GM12878 (cell line): ENCODE measurements around the gene DNAJB8.

Experiments
- ATF3 ChIP-seq: IDR thresholded peaks from 2 replicates; pipeline ENCODE4 v1.6.1; 2011; ENCODE audit warnings: low read depth, mild to moderate bottlenecking, low read length, moderate library complexity, borderline replicate concordance; ENCODE audit errors: extremely low read depth
- CTCF ChIP-seq, 3 experiments: IDR thresholded peaks in 2 of 3; conservative IDR thresholded peaks in 1 of 3; 2 replicates each; pipeline ENCODE4 v1.5.1; 2011; ENCODE audit warnings: low read depth in 3 of 3, low read length in 3 of 3, mild to moderate bottlenecking in 3 of 3, control low read depth in 2 of 3, moderate library complexity in 2 of 3, inconsistent platforms in 1 of 3, mixed read lengths in 1 of 3; ENCODE audit not compliant: control insufficient read depth in 2 of 3, insufficient read depth in 1 of 3; ENCODE audit errors: extremely low read depth in 1 of 3
- EP300 ChIP-seq, 2 experiments: fragments of 150-350 bp in 1 of 2; IDR thresholded peaks; 2 replicates each; pipeline ENCODE4 v1.6.1; 2011 to 2012; ENCODE audit warnings: low read depth in 2 of 2, low read length in 2 of 2, borderline replicate concordance in 1 of 2, improper control_type of control experiment in 1 of 2, inconsistent platforms in 1 of 2; ENCODE audit not compliant: control insufficient read depth in 1 of 2
- HDAC6 ChIP-seq: fragments of 200-600 bp; sonication (generic); IDR thresholded peaks from one replicate; pipeline ENCODE4 v1.8.0; 2017; ENCODE audit warnings: antibody characterized with exemption; ENCODE audit not compliant: unreplicated experiment
- NBN ChIP-seq: fragments of 450-650 bp; IDR thresholded peaks from 2 replicates; pipeline ENCODE4 v1.6.1; 2016
- POLR2A ChIP-seq: IDR thresholded peaks from 2 replicates; pipeline ENCODE4 v1.6.1; 2011; ENCODE audit warnings: low read depth, mild to moderate bottlenecking, low read length
- REST ChIP-seq: IDR thresholded peaks from 2 replicates; pipeline ENCODE4 v1.6.1; 2012; ENCODE audit warnings: mild to moderate bottlenecking, low read depth, low read length
- SPI1 ChIP-seq: IDR thresholded peaks from 2 replicates; pipeline ENCODE4 v1.6.1; 2011; ENCODE audit warnings: low read depth, mild to moderate bottlenecking, low read length, moderate library complexity, borderline replicate concordance; ENCODE audit not compliant: insufficient read depth
- TAF1 ChIP-seq: IDR thresholded peaks from 2 replicates; pipeline ENCODE4 v1.6.1; 2011; ENCODE audit warnings: mild to moderate bottlenecking, low read depth, low read length, borderline replicate concordance
- USF1 ChIP-seq: IDR thresholded peaks from 2 replicates; pipeline ENCODE4 v1.6.1; 2011; ENCODE audit warnings: borderline replicate concordance, low read depth, mild to moderate bottlenecking, moderate library complexity, mixed read lengths, low read length; ENCODE audit not compliant: insufficient read depth; ENCODE audit errors: extremely low read length
- TF ChIP-seq, protein P1 (sequence below): fragments of 450-650 bp; IDR thresholded peaks from 2 replicates; pipeline ENCODE4 v1.6.1; 2017; ENCODE audit warnings: mild to moderate bottlenecking
- TF ChIP-seq, protein P2 (sequence below): fragments of 450-650 bp; IDR thresholded peaks from 2 replicates; pipeline ENCODE4 v1.6.1; 2017; ENCODE audit warnings: mild to moderate bottlenecking, moderate library complexity

- no peak for TF ChIP-seq EP300 (IDR thresholded peaks at IDR 0.05; ENCODE audit: borderline replicate concordance in 1 of 2, control insufficient read depth in 1 of 2, low read depth in 2 of 2, low read length in 2 of 2)
- no peak for TF ChIP-seq TAF1
- no peak for TF ChIP-seq ATF3
- TF ChIP-seq CTCF (IDR thresholded peaks at IDR 0.05 in 2 of 3, conservative IDR thresholded peaks at IDR 0.05 in 1 of 3; ENCODE audit: control insufficient read depth in 2 of 3, extremely low read depth in 1 of 3, insufficient read depth in 1 of 3, low read depth in 3 of 3, low read length in 3 of 3) = no peak
- no peak for TF ChIP-seq HDAC6
- TF ChIP-seq, protein P1, sequence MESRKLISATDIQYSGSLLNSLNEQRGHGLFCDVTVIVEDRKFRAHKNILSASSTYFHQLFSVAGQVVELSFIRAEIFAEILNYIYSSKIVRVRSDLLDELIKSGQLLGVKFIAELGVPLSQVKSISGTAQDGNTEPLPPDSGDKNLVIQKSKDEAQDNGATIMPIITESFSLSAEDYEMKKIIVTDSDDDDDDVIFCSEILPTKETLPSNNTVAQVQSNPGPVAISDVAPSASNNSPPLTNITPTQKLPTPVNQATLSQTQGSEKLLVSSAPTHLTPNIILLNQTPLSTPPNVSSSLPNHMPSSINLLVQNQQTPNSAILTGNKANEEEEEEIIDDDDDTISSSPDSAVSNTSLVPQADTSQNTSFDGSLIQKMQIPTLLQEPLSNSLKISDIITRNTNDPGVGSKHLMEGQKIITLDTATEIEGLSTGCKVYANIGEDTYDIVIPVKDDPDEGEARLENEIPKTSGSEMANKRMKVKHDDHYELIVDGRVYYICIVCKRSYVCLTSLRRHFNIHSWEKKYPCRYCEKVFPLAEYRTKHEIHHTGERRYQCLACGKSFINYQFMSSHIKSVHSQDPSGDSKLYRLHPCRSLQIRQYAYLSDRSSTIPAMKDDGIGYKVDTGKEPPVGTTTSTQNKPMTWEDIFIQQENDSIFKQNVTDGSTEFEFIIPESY = no peak
- TF ChIP-seq, protein P2, sequence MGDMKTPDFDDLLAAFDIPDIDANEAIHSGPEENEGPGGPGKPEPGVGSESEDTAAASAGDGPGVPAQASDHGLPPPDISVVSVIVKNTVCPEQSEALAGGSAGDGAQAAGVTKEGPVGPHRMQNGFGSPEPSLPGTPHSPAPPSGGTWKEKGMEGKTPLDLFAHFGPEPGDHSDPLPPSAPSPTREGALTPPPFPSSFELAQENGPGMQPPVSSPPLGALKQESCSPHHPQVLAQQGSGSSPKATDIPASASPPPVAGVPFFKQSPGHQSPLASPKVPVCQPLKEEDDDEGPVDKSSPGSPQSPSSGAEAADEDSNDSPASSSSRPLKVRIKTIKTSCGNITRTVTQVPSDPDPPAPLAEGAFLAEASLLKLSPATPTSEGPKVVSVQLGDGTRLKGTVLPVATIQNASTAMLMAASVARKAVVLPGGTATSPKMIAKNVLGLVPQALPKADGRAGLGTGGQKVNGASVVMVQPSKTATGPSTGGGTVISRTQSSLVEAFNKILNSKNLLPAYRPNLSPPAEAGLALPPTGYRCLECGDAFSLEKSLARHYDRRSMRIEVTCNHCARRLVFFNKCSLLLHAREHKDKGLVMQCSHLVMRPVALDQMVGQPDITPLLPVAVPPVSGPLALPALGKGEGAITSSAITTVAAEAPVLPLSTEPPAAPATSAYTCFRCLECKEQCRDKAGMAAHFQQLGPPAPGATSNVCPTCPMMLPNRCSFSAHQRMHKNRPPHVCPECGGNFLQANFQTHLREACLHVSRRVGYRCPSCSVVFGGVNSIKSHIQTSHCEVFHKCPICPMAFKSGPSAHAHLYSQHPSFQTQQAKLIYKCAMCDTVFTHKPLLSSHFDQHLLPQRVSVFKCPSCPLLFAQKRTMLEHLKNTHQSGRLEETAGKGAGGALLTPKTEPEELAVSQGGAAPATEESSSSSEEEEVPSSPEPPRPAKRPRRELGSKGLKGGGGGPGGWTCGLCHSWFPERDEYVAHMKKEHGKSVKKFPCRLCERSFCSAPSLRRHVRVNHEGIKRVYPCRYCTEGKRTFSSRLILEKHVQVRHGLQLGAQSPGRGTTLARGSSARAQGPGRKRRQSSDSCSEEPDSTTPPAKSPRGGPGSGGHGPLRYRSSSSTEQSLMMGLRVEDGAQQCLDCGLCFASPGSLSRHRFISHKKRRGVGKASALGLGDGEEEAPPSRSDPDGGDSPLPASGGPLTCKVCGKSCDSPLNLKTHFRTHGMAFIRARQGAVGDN = no peak
- no peak for TF ChIP-seq REST
- no peak for TF ChIP-seq SPI1
- TF ChIP-seq NBN = no peak
- TF ChIP-seq POLR2A = no peak
- TF ChIP-seq USF1 = no peak
Measured at GRCh38 chr3:128442949-128443348, 23.7 kb downstream of the DNAJB8 start.
